ENCODE results near the gene TRIP12. TPM values are rescaled to one million over a fixed set of nuclear protein-coding genes. Genes with fewer than 3 reads are reported as not detected.

Gene TRIP12
- total and polyA plus RNA-seq, 7 donors: 27.5 to 297 (median 224) TPM

- DNase-seq: no peak
- no peak for TF ChIP-seq CTCF (IDR thresholded peaks at IDR 0.05)
- Histone ChIP-seq H3K36me3 (ENCODE audit: insufficient read depth in 1 of 2, low read depth in 1 of 2) (no peaks in the 10 kb centered on the region), H3K27me3 (ENCODE audit: insufficient read depth in 3 of 3, low read length in 2 of 3) (peaks cover 0 to 2% (median 0%) of the 10 kb centered on the region in 3 donors), H3K9me3 (no peaks in the 10 kb centered on the region), H3K4me1 (no peaks in the 10 kb centered on the region), H3K27ac (no peak overlapping the region), H3K4me3 (no peak overlapping the region)
- intact Hi-C loops (cut with DNase I): no loop called here
- no peak for ATAC-seq
- WGBS, 3 donors: 16 to 28% (median 25%) methylated on average over 4 of the region's 4 CpGs
Measured at GRCh38 chr2:229731916-229732315, 189.9 kb downstream of the TRIP12 start.

- no peak for ATAC-seq
- Histone ChIP-seq H3K4me1 (no peaks in the 10 kb centered on the region), H3K27ac (no peak overlapping the region), H3K27me3 (ENCODE audit: insufficient read depth in 3 of 3, low read length in 2 of 3) (peaks cover 0 to 2% (median 0%) of the 10 kb centered on the region in 3 donors), H3K9me3 (no peaks in the 10 kb centered on the region), H3K4me3 (no peak overlapping the region), H3K36me3 (ENCODE audit: insufficient read depth in 1 of 2, low read depth in 1 of 2) (no peaks in the 10 kb centered on the region)
- 61 to 69% (median 68%) methylated on average over 5 of the region's 5 CpGs for WGBS, 3 donors
- no peak for DNase-seq
- TF ChIP-seq CTCF (IDR thresholded peaks at IDR 0.05): no peak
- intact Hi-C loops (cut with DNase I): no loop called here
Measured at GRCh38 chr2:229731363-229731762, 190.4 kb downstream of the TRIP12 start.

GRCh38 chr2:229728370-229728769 is 193.4 kb downstream of the TRIP12 start:
- no peak for TF ChIP-seq CTCF (IDR thresholded peaks at IDR 0.05)
- Histone ChIP-seq H3K36me3 (ENCODE audit: insufficient read depth in 1 of 2, low read depth in 1 of 2) (no peaks in the 10 kb centered on the region), H3K27me3 (ENCODE audit: insufficient read depth in 3 of 3, low read length in 2 of 3) (peaks cover 0 to 2% (median 0%) of the 10 kb centered on the region in 3 donors), H3K4me3 (no peak overlapping the region), H3K9me3 (no peaks in the 10 kb centered on the region), H3K4me1 (no peaks in the 10 kb centered on the region), H3K27ac (no peak overlapping the region)
- intact Hi-C loops (cut with DNase I): no loop called here
- ATAC-seq (no peak), DNase-seq (no peak)

GRCh38 chr2:229726643-229727042 is 195.2 kb downstream of the TRIP12 start:
- H3K9me3 ChIP-seq: no peaks in the 10 kb centered on the region
- no peaks in the 10 kb centered on the region for H3K36me3 ChIP-seq (ENCODE audit: insufficient read depth in 1 of 2, low read depth in 1 of 2)
- H3K27me3 ChIP-seq (ENCODE audit: insufficient read depth in 3 of 3, low read length in 2 of 3): peaks cover 0 to 2% (median 0%) of the 10 kb centered on the region in 3 donors
- DNase-seq: no peak
- H3K4me1 ChIP-seq: no peaks in the 10 kb centered on the region
- 72 to 76% (median 73%) methylated on average over 2 of the region's 2 CpGs for WGBS, 3 donors
- no peak overlapping the region for H3K4me3 ChIP-seq
- ATAC-seq: no peak
- no peak for TF ChIP-seq CTCF (IDR thresholded peaks at IDR 0.05)
- H3K27ac ChIP-seq: no peak overlapping the region
- intact Hi-C loops (cut with DNase I): no loop called here

Measured in psoas muscle (tissue), 8 donors.